Erythroblast (primary cell): Measurements from ENCODE around the gene ARV1.
"Not testable (repeated sequence)": the region's sequence is repeated elsewhere in the genome, so short reads cannot be mapped to it uniquely, and the experiment has no call there.

Experiments
- GATA1 ChIP-seq: IDR thresholded peaks from 2 replicates; pipeline ENCODE4 v1.6.1; 2011; ENCODE audit warnings: low read depth, mild to moderate bottlenecking, control low read depth, low read length, moderate library complexity
- POLR2A ChIP-seq: IDR thresholded peaks from 2 replicates; pipeline ENCODE4 v1.6.1; 2011; ENCODE audit warnings: mild to moderate bottlenecking, low read length

DNA sequence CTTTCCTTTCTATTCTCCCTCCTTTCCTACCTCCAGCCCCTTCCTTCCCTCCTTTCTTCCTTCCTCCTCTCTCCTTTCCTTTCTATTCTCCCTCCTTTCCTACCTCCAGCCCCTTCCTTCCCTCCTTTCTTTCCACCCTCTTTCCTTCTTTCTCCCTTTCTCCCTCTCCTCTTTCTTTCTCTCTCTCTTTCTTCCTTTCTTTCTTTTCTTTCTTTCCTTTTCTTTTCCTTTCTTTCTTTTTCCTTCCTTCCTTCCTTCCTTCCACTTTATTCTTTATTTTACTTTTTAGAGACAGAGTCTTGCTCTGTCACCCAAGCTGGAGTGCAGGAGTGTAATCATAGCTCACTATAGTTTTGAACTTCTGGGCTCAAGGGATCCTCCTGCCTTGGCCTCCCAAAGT is 68.6 kb downstream of the ARV1 start:
- not testable (repeated sequence) for TF ChIP-seq POLR2A, GATA1
